Fibroblast of lung (primary cell): ENCODE data around the gene CACNA2D3. TPM values are rescaled to one million over a fixed set of nuclear protein-coding genes. Genes with fewer than 3 reads are reported as not detected.

Source experiments
- DNase-seq, 2 donors: peaks; one replicate each; pipeline versions ENCODE4 v3.0.0 to v3.0.0-alpha.2; 2010; ENCODE audit warnings: low read depth in 2 of 2
- H2AFZ ChIP-seq: 2 replicates; pipeline ENCODE4 v1.5.1; 2012; ENCODE audit warnings: low read length, control low read depth, inconsistent platforms
- H3K27ac ChIP-seq: 2 replicates; pipeline ENCODE4 v1.5.1; 2011; ENCODE audit warnings: low read length, control low read depth; ENCODE audit not compliant: insufficient read depth
- H3K27me3 ChIP-seq: 2 replicates; pipeline ENCODE4 v1.5.1; 2011; ENCODE audit warnings: mild to moderate bottlenecking, low read length; ENCODE audit not compliant: control insufficient read depth, insufficient read depth
- H3K36me3 ChIP-seq: 2 replicates; pipeline ENCODE4 v1.5.1; 2011; ENCODE audit warnings: low read length; ENCODE audit not compliant: control insufficient read depth, insufficient read depth
- H3K4me1 ChIP-seq: 2 replicates; pipeline ENCODE4 v1.5.1; 2011; ENCODE audit warnings: low read length; ENCODE audit not compliant: control insufficient read depth, insufficient read depth; ENCODE audit errors: extremely low read depth
- H3K4me2 ChIP-seq: 2 replicates; pipeline ENCODE4 v1.5.1; 2011; ENCODE audit warnings: low read length, control low read depth; ENCODE audit not compliant: insufficient read depth; ENCODE audit errors: extremely low read depth
- H3K4me3 ChIP-seq, 4 experiments: fragments of 200-600 bp in 1 of 4; sonication (generic) in 1 of 4; replicated peaks in 1 of 4; 2 replicates each; pipeline ENCODE4 v1.5.1; 2011 to 2016; ENCODE audit warnings: low read length in 4 of 4, low read depth in 3 of 4, mild to moderate bottlenecking in 3 of 4, control low read depth in 2 of 4, inconsistent platforms in 1 of 4, mixed read lengths in 1 of 4; ENCODE audit not compliant: insufficient read depth in 1 of 4; ENCODE audit errors: control extremely low read depth in 1 of 4
- H3K79me2 ChIP-seq: 2 replicates; pipeline ENCODE4 v1.5.1; 2012; ENCODE audit warnings: mild to moderate bottlenecking, low read length, inconsistent platforms; ENCODE audit not compliant: control insufficient read depth, insufficient read depth
- H3K9ac ChIP-seq: 2 replicates; pipeline ENCODE4 v1.5.1; 2011; ENCODE audit warnings: mild to moderate bottlenecking, low read length, control low read depth; ENCODE audit not compliant: insufficient read depth
- H3K9me3 ChIP-seq: 2 replicates; pipeline ENCODE4 v1.5.1; 2012; ENCODE audit warnings: low read depth, low read length; ENCODE audit not compliant: control insufficient read depth, insufficient read depth
- H4K20me1 ChIP-seq: 2 replicates; pipeline ENCODE4 v1.5.1; 2011; ENCODE audit warnings: low read length; ENCODE audit not compliant: control insufficient read depth, insufficient read depth; ENCODE audit errors: extremely low read depth
- EZH2 ChIP-seq: IDR thresholded peaks from 2 replicates; pipeline ENCODE4 v1.5.1; 2012; ENCODE audit warnings: low read length, control low read depth, mild to moderate bottlenecking; ENCODE audit errors: missing control alignments
- polyA plus RNA-seq, 2 donors: library from polyadenylated mRNA; depleted of rRNA in 1 of 2; stranded (reverse) in 1 of 2; unstranded in 1 of 2; fragments of >200 nt; gene quantifications; 2 replicates each; pipeline ENCODE4 v1.2.1, GENCODE V29; 2011 to 2012; ENCODE audit warnings: missing spikeins in 1 of 2
- total RNA-seq: library from RNA; depleted of rRNA; stranded (reverse); fragments of >200 nt; gene quantifications from 2 replicates; pipeline ENCODE4 v1.2.1, GENCODE V29; 2014
- TF ChIP-seq, protein P1 (sequence below), 2 donors: IDR thresholded peaks in 1 of 2; conservative IDR thresholded peaks in 1 of 2; 1 replicate in 1 of 2; 2 replicates in 1 of 2; pipeline ENCODE4 v1.5.1; 2011 to 2012; ENCODE audit warnings: low read length in 2 of 2, control low read depth in 1 of 2, inconsistent platforms in 1 of 2, low read depth in 1 of 2, mild to moderate bottlenecking in 1 of 2

The CACNA2D3 gene
- total and polyA plus RNA-seq, 2 donors (not counting 1 experiment from before 2014, with no cell fraction given), result 1.8 to 11.5 TPM

DNA sequence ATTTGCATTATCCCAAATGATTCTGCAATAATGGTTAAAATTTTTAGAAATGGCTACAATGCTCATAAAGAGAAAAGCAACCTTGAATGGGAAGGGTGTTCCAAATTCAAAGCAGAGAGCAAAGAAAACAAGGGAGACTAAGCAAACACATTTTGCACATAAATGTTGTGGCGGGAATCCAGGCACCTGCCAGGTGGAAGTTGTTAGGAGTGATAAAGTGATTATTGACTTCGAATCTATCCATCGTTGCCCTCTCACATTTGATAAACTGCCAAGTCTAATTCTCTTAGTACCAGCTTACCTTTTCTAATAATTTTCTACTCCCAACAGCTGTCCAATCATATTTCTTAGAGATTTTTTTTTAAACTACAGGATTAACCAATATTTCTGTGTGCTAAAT is 244.5 kb downstream of the CACNA2D3 start:
- H3K4me2 ChIP-seq, result no peak overlapping the region
- H3K9ac ChIP-seq, result no peak overlapping the region
- no peak overlapping the region for H3K4me3 ChIP-seq
- H3K27me3 ChIP-seq, result no peaks in the 10 kb centered on the region
- TF ChIP-seq, protein P1, sequence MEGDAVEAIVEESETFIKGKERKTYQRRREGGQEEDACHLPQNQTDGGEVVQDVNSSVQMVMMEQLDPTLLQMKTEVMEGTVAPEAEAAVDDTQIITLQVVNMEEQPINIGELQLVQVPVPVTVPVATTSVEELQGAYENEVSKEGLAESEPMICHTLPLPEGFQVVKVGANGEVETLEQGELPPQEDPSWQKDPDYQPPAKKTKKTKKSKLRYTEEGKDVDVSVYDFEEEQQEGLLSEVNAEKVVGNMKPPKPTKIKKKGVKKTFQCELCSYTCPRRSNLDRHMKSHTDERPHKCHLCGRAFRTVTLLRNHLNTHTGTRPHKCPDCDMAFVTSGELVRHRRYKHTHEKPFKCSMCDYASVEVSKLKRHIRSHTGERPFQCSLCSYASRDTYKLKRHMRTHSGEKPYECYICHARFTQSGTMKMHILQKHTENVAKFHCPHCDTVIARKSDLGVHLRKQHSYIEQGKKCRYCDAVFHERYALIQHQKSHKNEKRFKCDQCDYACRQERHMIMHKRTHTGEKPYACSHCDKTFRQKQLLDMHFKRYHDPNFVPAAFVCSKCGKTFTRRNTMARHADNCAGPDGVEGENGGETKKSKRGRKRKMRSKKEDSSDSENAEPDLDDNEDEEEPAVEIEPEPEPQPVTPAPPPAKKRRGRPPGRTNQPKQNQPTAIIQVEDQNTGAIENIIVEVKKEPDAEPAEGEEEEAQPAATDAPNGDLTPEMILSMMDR (conservative IDR thresholded peaks at IDR 0.05 in 1 of 2, IDR thresholded peaks at IDR 0.05 in 1 of 2; ENCODE audit: low read depth in 1 of 2, low read length in 2 of 2), result no peak
- no peak for TF ChIP-seq EZH2
- H4K20me1 ChIP-seq, result no peaks in the 10 kb centered on the region
- H3K4me1 ChIP-seq, result no peaks in the 10 kb centered on the region
- no peaks in the 10 kb centered on the region for H3K9me3 ChIP-seq
- H2AFZ ChIP-seq, result no peak overlapping the region
- no peak overlapping the region for H3K27ac ChIP-seq
- no peaks in the 10 kb centered on the region for H3K36me3 ChIP-seq
- no peaks in the 10 kb centered on the region for H3K79me2 ChIP-seq
- DNase-seq, result no peak

DNA sequence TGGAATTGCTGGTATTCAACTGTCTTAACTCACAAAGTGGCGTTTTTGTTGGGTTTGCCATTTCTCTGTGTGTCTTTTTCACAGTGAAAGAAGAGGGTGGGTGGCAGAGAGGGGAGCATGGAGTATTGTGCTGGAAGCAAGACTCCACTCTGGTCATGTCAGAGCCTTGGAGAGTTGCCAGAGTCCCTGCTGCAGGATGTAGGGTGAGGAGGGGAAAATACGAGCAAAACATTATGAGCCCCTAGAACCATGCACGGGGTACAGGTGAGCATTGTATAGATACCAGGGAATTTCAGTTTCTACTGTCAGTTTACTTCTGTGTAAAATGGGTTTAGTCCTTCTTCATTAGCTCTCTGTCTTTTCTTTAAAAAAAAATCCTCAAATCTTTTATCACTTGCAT is 249.9 kb downstream of the CACNA2D3 start:
- DNase-seq, result no peak

DNA sequence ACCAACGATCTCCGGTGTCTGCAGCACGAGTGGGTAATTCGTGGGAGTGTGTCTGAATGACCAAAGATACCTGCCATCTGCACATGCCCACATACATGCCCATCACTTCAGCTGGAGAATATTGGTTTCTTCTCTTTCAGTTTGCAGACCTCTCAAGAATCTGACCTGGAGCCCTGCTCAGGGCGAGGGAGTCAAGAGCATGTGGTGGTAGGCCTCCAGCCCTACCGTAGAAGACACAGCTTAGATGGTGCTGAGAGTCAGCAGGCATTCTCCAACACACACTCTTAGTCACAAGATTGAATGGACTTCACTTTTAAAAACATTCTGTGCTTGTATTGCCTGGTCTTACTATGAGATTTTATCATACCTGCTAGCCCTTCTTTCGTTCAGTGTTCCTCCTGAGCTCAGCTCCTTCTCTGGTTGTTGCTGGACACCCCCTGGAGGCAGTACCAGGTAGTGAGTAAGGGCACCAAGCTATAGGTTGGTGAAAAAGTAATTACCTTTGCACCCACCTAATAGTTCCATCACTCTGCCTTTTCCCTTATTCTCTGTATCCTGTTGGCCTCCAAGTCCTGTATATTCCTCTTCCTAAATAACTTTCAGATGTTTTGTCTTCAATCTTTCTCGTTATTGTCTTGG is 252.0 kb downstream of the CACNA2D3 start:
- no peaks in the 10 kb centered on the region for H3K27me3 ChIP-seq
- H3K9me3 ChIP-seq, result no peaks in the 10 kb centered on the region
- no peaks in the 10 kb centered on the region for H3K79me2 ChIP-seq
- H3K36me3 ChIP-seq, result no peaks in the 10 kb centered on the region
- H3K9ac ChIP-seq, result no peak overlapping the region
- no peak for TF ChIP-seq EZH2
- TF ChIP-seq, protein P1 (conservative IDR thresholded peaks at IDR 0.05 in 1 of 2, IDR thresholded peaks at IDR 0.05 in 1 of 2; ENCODE audit: low read depth in 1 of 2, low read length in 2 of 2), result peak; percentile 6
- H4K20me1 ChIP-seq, result no peaks in the 10 kb centered on the region
- H3K4me2 ChIP-seq, result no peak overlapping the region
- DNase-seq, result no peak
- H2AFZ ChIP-seq, result no peak overlapping the region
- H3K4me1 ChIP-seq, result no peaks in the 10 kb centered on the region
- no peak overlapping the region for H3K4me3 ChIP-seq
- H3K27ac ChIP-seq, result no peak overlapping the region

More for the DNA sequence above, 249.9 kb downstream of the CACNA2D3 start:
- H3K79me2 ChIP-seq, result no peaks in the 10 kb centered on the region
- H3K27me3 ChIP-seq, result no peaks in the 10 kb centered on the region
- H3K4me1 ChIP-seq, result no peaks in the 10 kb centered on the region
- no peaks in the 10 kb centered on the region for H3K36me3 ChIP-seq
- H3K4me3 ChIP-seq, result no peak overlapping the region
- no peak overlapping the region for H3K27ac ChIP-seq
- H4K20me1 ChIP-seq, result no peaks in the 10 kb centered on the region
- H3K9ac ChIP-seq, result no peak overlapping the region
- no peaks in the 10 kb centered on the region for H3K9me3 ChIP-seq
- H2AFZ ChIP-seq, result no peak overlapping the region
- TF ChIP-seq, protein P1 (conservative IDR thresholded peaks at IDR 0.05 in 1 of 2, IDR thresholded peaks at IDR 0.05 in 1 of 2; ENCODE audit: low read depth in 1 of 2, low read length in 2 of 2), result no peak
- no peak for TF ChIP-seq EZH2
- H3K4me2 ChIP-seq, result no peak overlapping the region
